Iris pigment epithelial cell (primary cell): ENCODE results near the gene DKC1.

Experiments
- DNase-seq: peaks from one replicate; pipeline ENCODE4 v3.0.0-alpha.2; 2011; ENCODE audit warnings: low read depth

DKC1 gene

GRCh38 chrX:154737136-154737535 is 25.5 kb upstream of the DKC1 start:
- no peak for DNase-seq

- peak; percentile 91 for DNase-seq
Observed at GRCh38 chrX:154738011-154738738, 24.5 kb upstream of the DKC1 start.

- no peak for DNase-seq
Observed at GRCh38 chrX:154739952-154740465, 22.7 kb upstream of the DKC1 start.

GRCh38 chrX:154742613-154743012 is 20.1 kb upstream of the DKC1 start:
- no peak for DNase-seq

DNA sequence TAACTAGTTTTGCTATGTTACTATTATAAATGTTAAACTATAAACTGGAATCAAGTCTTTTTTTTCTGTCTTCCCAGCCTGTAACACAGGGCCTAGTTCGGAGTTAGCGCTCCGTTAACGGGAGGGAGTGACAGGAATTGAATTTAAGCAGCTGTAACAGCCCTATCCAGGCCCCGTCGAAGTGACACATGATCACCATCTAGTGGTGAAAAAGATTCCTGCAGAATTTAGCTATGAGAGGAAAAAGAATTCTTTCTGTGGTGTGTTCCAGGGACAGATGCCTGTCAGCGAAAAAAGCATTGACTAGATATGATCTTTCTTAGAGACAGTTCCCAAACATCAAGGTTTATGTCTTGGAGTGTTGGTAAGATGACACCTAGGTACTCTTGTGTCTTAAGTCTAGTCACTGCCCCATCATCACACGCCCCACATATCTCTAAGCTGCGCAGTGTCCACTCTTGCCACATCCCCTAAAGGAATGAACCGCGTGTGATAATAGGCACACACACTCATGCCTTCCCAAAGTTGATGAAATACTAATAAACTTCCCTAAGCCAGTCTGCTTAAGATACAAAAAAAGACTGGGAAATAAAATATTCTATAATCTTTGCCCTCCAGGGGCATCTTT is 13.8 kb upstream of the DKC1 start:
- peak; percentile 53 for DNase-seq

DNA sequence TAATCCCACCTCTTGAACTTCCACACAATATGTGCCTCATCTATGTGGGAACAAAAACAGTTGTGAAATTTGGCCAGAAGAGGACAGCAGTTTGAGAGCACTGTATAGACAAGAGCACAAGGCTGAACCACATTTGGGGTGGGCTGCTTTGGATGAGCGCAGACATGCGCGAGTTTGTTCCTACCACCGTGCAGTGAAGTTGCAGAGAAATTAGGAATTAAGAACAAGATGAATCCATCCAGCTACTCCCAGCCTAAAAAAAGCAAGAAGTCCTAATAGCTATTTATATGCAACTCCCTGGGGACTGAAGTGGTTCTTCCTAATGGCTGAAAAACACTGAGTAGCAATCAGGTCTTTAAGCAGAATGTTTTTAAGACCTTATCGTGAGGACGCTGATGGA is 12.8 kb upstream of the DKC1 start:
- DNase-seq, result no peak

- DNase-seq, result peak; percentile 34
Observed at GRCh38 chrX:154750301-154751202, 12.1 kb upstream of the DKC1 start, which contains the start of gene GAB3. GAB3 (minus strand) TSS chrX:154751077; CDS start chrX:154751025, 52 bp downstream.

- no peak for DNase-seq
Observed at GRCh38 chrX:154751203-154751668, 11.4 kb upstream of the DKC1 start.

- no peak for DNase-seq
Observed at GRCh38 chrX:154751669-154752271, 10.9 kb upstream of the DKC1 start.

DNA sequence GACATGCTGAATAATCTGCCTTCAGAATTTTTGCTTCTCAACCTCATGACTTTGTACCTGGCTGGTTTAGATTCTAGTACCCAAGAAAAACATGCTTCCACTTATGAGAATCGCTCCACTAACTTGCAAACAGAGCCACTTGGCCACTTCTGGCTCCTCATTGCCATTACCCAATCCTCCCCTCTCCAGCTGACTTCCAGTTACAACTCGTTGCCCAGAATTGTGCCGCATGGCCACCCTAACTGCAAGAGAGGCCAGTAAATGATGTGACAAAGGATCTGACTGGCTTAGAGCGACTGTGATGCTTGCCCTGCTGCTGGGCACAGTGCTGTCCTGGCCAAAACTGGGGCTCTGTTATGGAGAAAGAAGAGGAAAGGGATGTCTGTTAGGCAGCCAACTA is 4.0 kb upstream of the DKC1 start:
- no peak for DNase-seq

DNA sequence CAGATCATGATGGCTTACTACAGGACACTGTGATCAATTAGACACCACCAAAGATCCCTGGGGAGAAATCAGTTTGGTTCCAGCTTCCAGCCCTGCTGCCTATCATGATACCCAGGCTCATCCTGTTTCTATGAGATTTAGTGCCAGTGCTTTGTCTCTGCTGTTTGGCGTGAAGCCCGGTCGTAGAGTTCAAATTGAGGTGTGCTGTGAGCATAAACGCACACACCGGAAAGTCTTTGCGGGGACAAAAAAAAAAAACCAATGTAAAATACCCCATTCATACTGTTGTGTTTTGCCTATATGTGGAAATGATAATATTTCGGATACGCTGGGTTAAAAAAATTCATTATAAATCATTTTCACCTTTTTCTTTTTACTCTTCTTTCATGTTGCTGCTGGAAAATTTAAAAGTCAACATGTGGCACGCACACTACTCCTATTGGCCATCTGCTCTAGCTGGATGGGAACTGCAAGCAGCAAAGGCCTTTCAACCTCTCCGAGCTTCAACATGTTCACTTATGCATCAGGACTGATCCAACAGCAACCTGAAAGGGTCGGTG is 607 bp upstream of the DKC1 start:
- DNase-seq, result peak; percentile 6

DNA sequence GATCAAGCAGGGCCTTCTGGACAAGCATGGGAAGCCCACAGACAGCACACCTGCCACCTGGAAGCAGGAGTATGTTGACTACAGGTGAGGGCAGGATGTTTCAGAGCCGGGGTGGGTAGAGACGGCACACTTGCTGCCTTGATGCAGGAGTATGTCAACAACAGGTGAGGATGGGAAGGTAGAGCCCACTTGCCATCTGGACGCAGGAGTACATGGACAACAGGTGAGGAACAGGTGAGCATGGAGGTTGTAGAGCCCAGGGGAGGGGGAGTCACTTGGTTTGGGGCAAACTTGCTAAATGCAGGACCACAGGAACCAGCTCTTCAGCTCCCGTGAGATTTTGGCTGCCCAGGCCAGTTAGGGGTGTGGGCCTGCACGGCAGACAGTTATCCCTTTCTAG is 12.0 kb downstream of the DKC1 start:
- no peak for DNase-seq

DNA sequence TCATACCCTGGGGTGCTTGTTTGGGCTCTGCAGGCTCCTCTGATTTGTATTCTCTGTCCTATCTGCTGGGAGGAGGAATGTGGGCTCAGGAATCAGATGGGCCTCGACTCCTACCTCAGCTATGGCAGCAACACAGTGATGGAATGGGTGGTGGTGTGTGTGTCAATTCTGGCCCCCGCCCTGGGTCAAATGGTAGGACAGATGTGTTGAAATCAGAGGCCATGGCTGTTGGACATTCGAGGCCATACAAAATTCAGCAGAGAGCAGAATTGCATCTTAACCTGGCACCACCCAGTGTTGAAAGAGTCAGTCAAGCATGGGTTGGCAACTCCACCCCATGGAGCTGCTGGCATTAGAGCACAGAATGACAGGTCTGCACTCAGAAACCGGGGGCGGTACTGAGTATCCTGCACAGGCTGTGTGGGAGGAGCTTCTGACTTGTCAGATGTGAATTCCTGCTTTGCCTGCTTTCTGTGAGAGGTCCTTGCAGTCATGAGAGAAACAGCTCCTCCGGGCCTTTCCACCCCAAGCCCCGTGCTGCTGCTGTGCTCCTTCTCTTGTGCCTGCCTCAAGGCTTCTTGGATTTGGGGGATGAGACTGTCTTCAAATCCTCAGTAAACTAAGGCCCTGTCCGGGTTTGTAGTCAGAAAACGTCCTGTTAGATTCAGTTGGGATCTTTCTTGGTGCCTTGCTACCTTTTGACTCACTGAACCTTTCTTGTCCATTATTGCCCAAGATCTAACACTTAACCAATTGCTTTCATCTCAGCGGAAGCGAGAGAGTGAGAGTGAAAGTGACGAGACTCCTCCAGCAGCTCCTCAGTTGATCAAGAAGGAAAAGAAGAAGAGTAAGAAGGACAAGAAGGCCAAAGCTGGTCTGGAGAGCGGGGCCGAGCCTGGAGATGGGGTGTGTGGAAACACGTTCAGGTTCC is 13.0 kb downstream of the DKC1 start:
- peak; percentile 33 for DNase-seq

DNA sequence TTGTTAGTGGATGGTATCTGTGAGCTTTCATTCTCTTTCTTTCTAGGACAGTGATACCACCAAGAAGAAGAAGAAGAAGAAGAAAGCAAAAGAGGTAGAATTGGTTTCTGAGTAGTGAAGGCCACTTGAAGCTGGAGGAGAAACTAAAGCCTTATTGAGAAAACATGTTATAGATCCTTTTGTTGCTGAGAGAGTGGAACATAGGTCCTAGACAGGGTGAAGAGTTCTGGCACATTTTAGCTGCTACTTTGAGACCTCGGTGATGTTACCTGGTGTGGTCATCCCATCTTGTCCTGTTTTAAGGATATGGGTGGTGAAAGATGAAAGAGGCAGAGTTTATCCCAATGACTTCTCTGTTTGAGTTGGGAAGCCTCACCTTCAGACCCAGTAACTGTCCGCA is 14.1 kb downstream of the DKC1 start:
- no peak for DNase-seq

DNA sequence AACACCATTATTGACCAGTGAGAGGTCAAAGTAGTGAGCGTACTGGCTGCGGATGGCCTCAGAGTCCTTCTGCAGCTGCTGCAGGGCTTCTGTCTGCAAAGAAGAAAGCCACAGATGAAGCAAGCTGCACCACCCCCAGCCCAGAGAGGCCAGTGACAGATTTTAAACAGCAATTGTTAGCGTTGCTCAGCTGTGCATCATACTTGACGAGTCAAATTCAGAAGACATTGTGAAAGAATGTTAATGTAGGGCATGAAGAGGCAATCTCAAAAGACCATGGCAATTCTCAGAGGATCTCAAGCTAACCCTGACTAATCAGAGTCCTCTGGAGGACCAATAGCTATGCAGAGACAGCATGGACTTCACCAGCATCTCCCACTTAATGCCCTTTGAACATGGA is 16.6 kb downstream of the DKC1 start:
- peak; percentile 64 for DNase-seq

GRCh38 chrX:154780968-154781367 is 18.3 kb downstream of the DKC1 start:
- DNase-seq, result no peak

- DNase-seq, result no peak
Observed at GRCh38 chrX:154784149-154784995, 21.7 kb downstream of the DKC1 start.

DNA sequence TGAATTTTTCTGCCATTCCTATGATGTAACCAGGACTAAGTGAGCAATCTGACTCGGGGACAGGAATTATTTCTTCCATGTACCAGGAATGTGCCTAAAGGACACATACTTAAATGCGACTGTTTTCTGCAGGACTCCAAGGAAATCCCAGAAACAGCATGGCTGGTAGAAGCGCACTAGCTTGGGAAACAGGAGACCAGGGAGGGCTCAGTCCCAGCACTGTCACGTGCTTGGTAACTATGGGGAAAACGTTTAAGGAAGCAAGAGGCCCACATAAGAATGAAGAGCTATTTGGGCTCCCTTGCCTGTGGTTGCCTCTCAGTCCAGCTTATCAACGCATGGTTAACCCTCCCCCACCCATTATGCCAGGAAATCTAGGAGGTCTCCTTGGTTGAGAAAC is 23.1 kb downstream of the DKC1 start:
- no peak for DNase-seq

- no peak for DNase-seq
Observed at GRCh38 chrX:154791467-154791866, 28.8 kb downstream of the DKC1 start.

- no peak for DNase-seq
Observed at GRCh38 chrX:154791939-154792338, 29.3 kb downstream of the DKC1 start.
